GM23338 (cell line): ENCODE results near the gene NOTCH3. TPM values are rescaled to one million over a fixed set of nuclear protein-coding genes. Genes with fewer than 3 reads are reported as not detected.

ENCODE experiments used
- ATAC-seq: fragments of 200-7000 bp; cut with Tn5 transposase; 3 replicates; pipeline ENCODE4 v1.9.1; 2020
- DNase-seq: peaks from one replicate; pipeline ENCODE4 v3.0.0-alpha.2; 2015; ENCODE audit warnings: low spot score
- H2AFZ ChIP-seq: fragments of 200-600 bp; sonication (generic); 2 replicates; pipeline ENCODE4 v1.8.0; 2016; ENCODE audit warnings: antibody characterized with exemption, mild to moderate bottlenecking, moderate library complexity
- H3F3A ChIP-seq: fragments of 200-600 bp; sonication (generic); replicated peaks from 2 replicates; pipeline ENCODE4 v1.8.0; 2017; ENCODE audit warnings: antibody characterized with exemption, mixed run types, low read depth
- H3K27ac ChIP-seq: fragments of 200-600 bp; sonication (generic); 2 replicates; pipeline ENCODE4 v1.6.1; 2016; ENCODE audit warnings: low read depth
- H3K27me3 ChIP-seq: fragments of 200-600 bp; sonication (generic); 2 replicates; pipeline ENCODE4 v1.8.0; 2016; ENCODE audit warnings: mild to moderate bottlenecking, mixed run types, moderate library complexity; ENCODE audit not compliant: insufficient read depth
- H3K36me3 ChIP-seq: fragments of 200-600 bp; sonication (generic); 2 replicates; pipeline ENCODE4 v1.8.0; 2016; ENCODE audit warnings: mild to moderate bottlenecking; ENCODE audit not compliant: insufficient read depth
- H3K4me1 ChIP-seq: fragments of 200-600 bp; sonication (generic); 2 replicates; pipeline ENCODE4 v1.8.0; 2016; ENCODE audit warnings: mild to moderate bottlenecking, moderate library complexity; ENCODE audit not compliant: insufficient read depth
- H3K4me2 ChIP-seq: fragments of 200-600 bp; sonication (generic); 2 replicates; pipeline ENCODE4 v1.7.1; 2017; ENCODE audit warnings: mixed run types
- H3K4me3 ChIP-seq: fragments of 200-600 bp; sonication (generic); 2 replicates; pipeline ENCODE4 v1.6.1; 2016; ENCODE audit warnings: mixed run types
- H3K79me2 ChIP-seq: fragments of 200-600 bp; sonication (generic); replicated peaks from 2 replicates; pipeline ENCODE4 v1.8.0; 2017; ENCODE audit warnings: mild to moderate bottlenecking; ENCODE audit not compliant: insufficient read depth
- H3K9me2 ChIP-seq: fragments of 200-600 bp; sonication (generic); 2 replicates; pipeline ENCODE4 v1.8.0; 2017; ENCODE audit not compliant: insufficient read depth
- H4K20me1 ChIP-seq: fragments of 200-600 bp; sonication (generic); replicated peaks from 2 replicates; pipeline ENCODE4 v1.8.0; 2017; ENCODE audit warnings: mild to moderate bottlenecking; ENCODE audit not compliant: insufficient read depth
- H3K27ac Mint-ChIP-seq: 2 replicates; pipeline ENCODE4 v1.8.0; 2020; ENCODE audit warnings: inconsistent platforms, mild to moderate bottlenecking, moderate library complexity, mixed read lengths
- H3K27me3 Mint-ChIP-seq: 3 replicates; pipeline ENCODE4 v1.8.0; 2022; ENCODE audit warnings: low read depth, mild to moderate bottlenecking, moderate library complexity, mixed read lengths, inconsistent platforms; ENCODE audit not compliant: insufficient read depth, poor library complexity
- H3K36me3 Mint-ChIP-seq: 3 replicates; pipeline ENCODE4 v1.8.0; 2021; ENCODE audit warnings: low read depth, mild to moderate bottlenecking, inconsistent platforms, moderate library complexity, mixed read lengths
- H3K4me1 Mint-ChIP-seq: 3 replicates; pipeline ENCODE4 v1.8.0; 2020; ENCODE audit warnings: mild to moderate bottlenecking, inconsistent platforms, mixed read lengths
- H3K4me3 Mint-ChIP-seq: 3 replicates; pipeline ENCODE4 v1.8.0; 2021; ENCODE audit warnings: moderate library complexity, mild to moderate bottlenecking, inconsistent platforms, mixed read lengths
- H3K9me3 Mint-ChIP-seq: 3 replicates; pipeline ENCODE4 v1.8.0; 2020; ENCODE audit warnings: moderate library complexity, mild to moderate bottlenecking, inconsistent platforms, mixed read lengths
- NANOG ChIP-seq: IDR thresholded peaks from 2 replicates; pipeline ENCODE4 v1.6.1; 2016; ENCODE audit warnings: antibody characterized with exemption, borderline replicate concordance
- POLR2AphosphoS5 ChIP-seq: IDR thresholded peaks from 2 replicates; pipeline ENCODE4 v1.6.1; 2016; ENCODE audit warnings: antibody characterized with exemption, low read depth
- REST ChIP-seq: IDR thresholded peaks from one replicate; pipeline ENCODE4 v1.6.1; 2018; ENCODE audit warnings: antibody characterized with exemption; ENCODE audit not compliant: unreplicated experiment
- ZNF462 ChIP-seq: fragments of 250-450 bp; sonication (Bioruptor Pico); IDR thresholded peaks from 2 replicates; pipeline ENCODE4 v1.5.0; 2020; ENCODE audit warnings: mild to moderate bottlenecking, moderate library complexity
- polyA plus RNA-seq: library from polyadenylated mRNA; unstranded; fragments of >200 nt; fragmentation: Nextera tagmentation; extraction: Ambion mirVana; gene quantifications from 2 replicates; pipeline ENCODE4 v1.2.1, GENCODE V29; 2016
- total RNA-seq: library from RNA; depleted of rRNA; stranded (reverse); fragments of >200 nt; shearing (Covaris generic); gene quantifications from 2 replicates; pipeline ENCODE4 v1.2.3, GENCODE V29; 2014

Gene NOTCH3
- total and polyA plus RNA-seq, 2 experiments from 2014 or later: 24.3 to 172 TPM

- ATAC-seq (no peak), DNase-seq (no peak)
- Histone ChIP-seq H3K27me3 (no peaks in the 10 kb centered on the region), H3K4me2 (no peak overlapping the region), H3K9me2 (0 out of 2 replicates have a peak, but pooled peaks cover 3% of the 10 kb centered on the region), H3K79me2 (no peaks in the 10 kb centered on the region), H2AFZ (no peak overlapping the region), H4K20me1 (no peaks in the 10 kb centered on the region), H3F3A (no peaks in the 10 kb centered on the region), H3K36me3 (peaks cover 10% of the 10 kb centered on the region), H3K27ac (no peak overlapping the region), H3K4me1 (no peaks in the 10 kb centered on the region), H3K4me3 (no peak overlapping the region)
- peaks cover 28% of the 10 kb centered on the region for H3K36me3 Mint-ChIP-seq
- TF ChIP-seq REST (no peak), ZNF462 (CRISPR knock-in tag) (no peak), POLR2AphosphoS5 (no peak), NANOG (no peak)
- H3K4me1 Mint-ChIP-seq: no peaks in the 10 kb centered on the region; the same call in 2 of the 3 replicates
- no peak overlapping the region for H3K4me3 Mint-ChIP-seq
- peaks cover 30% of the 10 kb centered on the region for H3K9me3 Mint-ChIP-seq
- H3K27me3 Mint-ChIP-seq: peaks cover 10% of the 10 kb centered on the region
- no peak overlapping the region for H3K27ac Mint-ChIP-seq
These were observed 44.4 kb downstream of the NOTCH3 start for GRCh38 chr19:15156391-15156790.
